Uterus (tissue), 2 donors: ENCODE results near the gene ZNF273.

Source experiments
- POLR2A ChIP-seq, 2 donors: fragments of 450-650 bp; IDR thresholded peaks; one replicate each; pipeline ENCODE4 v1.6.1; 2016; ENCODE audit warnings: antibody characterized with exemption in 2 of 2, mild to moderate bottlenecking in 1 of 2, moderate library complexity in 1 of 2
- TF ChIP-seq, protein P1 (sequence below), 4 experiments: fragments of 200-600 bp in 2 of 4; fragments of 450-650 bp in 2 of 4; sonication (generic) in 2 of 4; IDR thresholded peaks; one replicate each; pipeline ENCODE4 v1.5.1; 2016 to 2019; ENCODE audit warnings: antibody characterized with exemption in 4 of 4, mild to moderate bottlenecking in 2 of 4, moderate library complexity in 1 of 4

DNA sequence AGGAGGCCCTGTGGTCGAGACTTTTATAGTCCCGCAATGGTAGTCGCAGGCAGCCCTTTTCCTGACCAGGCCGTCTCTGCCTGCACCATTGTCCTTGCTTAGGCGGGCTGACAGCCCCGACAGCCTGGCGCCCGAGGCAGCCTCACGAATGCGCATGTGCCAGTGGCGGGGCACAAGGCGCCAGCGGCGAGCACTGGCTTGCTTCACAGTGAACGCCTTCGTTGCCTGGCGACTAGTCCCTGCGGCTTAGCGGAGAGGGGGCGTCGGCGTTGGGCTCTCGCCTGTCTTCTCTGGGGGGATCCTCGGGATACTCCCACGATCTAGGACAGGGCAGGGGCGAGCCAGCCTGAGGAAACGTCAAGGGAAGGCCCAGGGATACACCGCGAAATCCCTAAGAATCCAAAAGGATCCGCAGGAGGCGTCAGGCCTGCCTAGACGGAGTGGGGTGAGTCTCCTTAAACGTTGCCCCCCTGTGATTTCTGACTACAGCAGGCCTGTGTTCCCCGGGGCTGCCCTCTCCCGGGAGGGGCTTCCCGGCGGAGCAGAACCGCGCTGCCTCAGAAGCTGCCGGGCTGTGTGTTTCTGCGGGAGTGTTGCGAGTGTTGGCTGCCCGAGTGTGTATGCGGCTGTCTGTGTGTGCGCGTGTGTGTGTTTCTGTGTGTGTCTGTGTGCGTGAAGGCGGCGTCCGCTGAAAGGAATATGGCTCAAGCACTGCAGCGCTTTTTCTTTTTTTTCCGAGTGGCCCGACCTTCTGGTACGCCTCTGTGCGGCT lies 20.5 kb upstream of the ZNF273 start:
- TF ChIP-seq, protein P1, sequence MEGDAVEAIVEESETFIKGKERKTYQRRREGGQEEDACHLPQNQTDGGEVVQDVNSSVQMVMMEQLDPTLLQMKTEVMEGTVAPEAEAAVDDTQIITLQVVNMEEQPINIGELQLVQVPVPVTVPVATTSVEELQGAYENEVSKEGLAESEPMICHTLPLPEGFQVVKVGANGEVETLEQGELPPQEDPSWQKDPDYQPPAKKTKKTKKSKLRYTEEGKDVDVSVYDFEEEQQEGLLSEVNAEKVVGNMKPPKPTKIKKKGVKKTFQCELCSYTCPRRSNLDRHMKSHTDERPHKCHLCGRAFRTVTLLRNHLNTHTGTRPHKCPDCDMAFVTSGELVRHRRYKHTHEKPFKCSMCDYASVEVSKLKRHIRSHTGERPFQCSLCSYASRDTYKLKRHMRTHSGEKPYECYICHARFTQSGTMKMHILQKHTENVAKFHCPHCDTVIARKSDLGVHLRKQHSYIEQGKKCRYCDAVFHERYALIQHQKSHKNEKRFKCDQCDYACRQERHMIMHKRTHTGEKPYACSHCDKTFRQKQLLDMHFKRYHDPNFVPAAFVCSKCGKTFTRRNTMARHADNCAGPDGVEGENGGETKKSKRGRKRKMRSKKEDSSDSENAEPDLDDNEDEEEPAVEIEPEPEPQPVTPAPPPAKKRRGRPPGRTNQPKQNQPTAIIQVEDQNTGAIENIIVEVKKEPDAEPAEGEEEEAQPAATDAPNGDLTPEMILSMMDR (IDR thresholded peaks at IDR 0.05): no peak
- no peak for TF ChIP-seq POLR2A (IDR thresholded peaks at IDR 0.05)
